Activated B cell treated with CpG ODN at 0.5 μM for 24 hours (primary cell): ENCODE results near the gene UBE2E2. TPM values are rescaled to one million over a fixed set of nuclear protein-coding genes. Genes with fewer than 3 reads are reported as not detected.

ENCODE experiments used
- ATAC-seq: fragments of 200-7000 bp; cut with Tn5 transposase; one replicate; pipeline ENCODE4 v1.10.0; 2021; ENCODE audit warnings: low read depth, mild to moderate bottlenecking, moderate library complexity
- CTCF ChIA-PET: fragments of 350-600 bp; sonication (Branson Sonifier 250); formaldehyde crosslinking; loops from one replicate; lab custom pipeline; 2021; ENCODE audit warnings: antibody characterized with exemption; lab: Charles Lee
- POLR2A ChIA-PET: fragments of 350-600 bp; sonication (Branson Sonifier 250); formaldehyde crosslinking; loops from one replicate; lab custom pipeline; 2021; ENCODE audit warnings: antibody characterized with exemption; lab: Charles Lee
- DNase-seq: peaks from one replicate; pipeline ENCODE4 v3.0.0; 2022
- H3K27ac Mint-ChIP-seq: one replicate; pipeline ENCODE4 v1.8.0; 2020; ENCODE audit warnings: mixed read lengths
- H3K27me3 Mint-ChIP-seq: one replicate; pipeline ENCODE4 v1.8.0; 2021; ENCODE audit warnings: mixed read lengths
- H3K36me3 Mint-ChIP-seq: one replicate; pipeline ENCODE4 v1.8.0; 2021; ENCODE audit warnings: low read depth, mixed read lengths
- H3K4me1 Mint-ChIP-seq: one replicate; pipeline ENCODE4 v1.8.0; 2021; ENCODE audit warnings: mixed read lengths
- H3K4me3 Mint-ChIP-seq: one replicate; pipeline ENCODE4 v1.8.0; 2020; ENCODE audit warnings: mild to moderate bottlenecking, mixed read lengths
- H3K9me3 Mint-ChIP-seq: one replicate; pipeline ENCODE4 v1.8.0; 2020; ENCODE audit warnings: mixed read lengths
- CTCF ChIP-seq: fragments of 200-600 bp; IDR thresholded peaks from one replicate; pipeline ENCODE4 v1.8.0; 2022; ENCODE audit warnings: antibody characterized with exemption, mild to moderate bottlenecking
- intact Hi-C: fragments of 100-400 bp; cut with micrococcal nuclease; formaldehyde crosslinking; loops from one replicate; pipeline ENCODE4 v1.15.1; 2024
- total RNA-seq: library from RNA; stranded (reverse); gene quantifications from 2 replicates; pipeline ENCODE4 v1.2.3, GENCODE V29; 2022

Gene UBE2E2
- total RNA-seq, 1 donor from 2014 or later: 48.5 TPM

- Mint-ChIP-seq H3K4me3 (no peak overlapping the region), H3K4me1 (peaks cover 55% of the 10 kb centered on the region), H3K27ac (no peak overlapping the region), H3K27me3 (no peaks in the 10 kb centered on the region), H3K36me3 (no peaks in the 10 kb centered on the region), H3K9me3 (no peaks in the 10 kb centered on the region)
- DNase-seq: no peak
- TF ChIP-seq CTCF: no peak
- intact Hi-C loops: no loop called here
- no peak for ATAC-seq
- CTCF ChIA-PET: no interaction called here
- POLR2A ChIA-PET: no interaction called here
These were observed 180.7 kb downstream of the UBE2E2 start for GRCh38 chr3:23383875-23384274.

- H3K4me1 Mint-ChIP-seq: peaks cover 59% of the 10 kb centered on the region
These were observed 182.2 kb downstream of the UBE2E2 start for GRCh38 chr3:23385327-23385726.

GRCh38 chr3:23387286-23387918 is 184.3 kb downstream of the UBE2E2 start:
- H3K36me3 Mint-ChIP-seq: no peaks in the 10 kb centered on the region
- peaks cover 60% of the 10 kb centered on the region for H3K4me1 Mint-ChIP-seq
- TF ChIP-seq CTCF: no peak
- intact Hi-C loops: no loop called here
- DNase-seq (no peak), ATAC-seq (no peak)
- CTCF ChIA-PET: no interaction called here
- H3K27me3 Mint-ChIP-seq: no peaks in the 10 kb centered on the region
- POLR2A ChIA-PET: no interaction called here
- H3K4me3 Mint-ChIP-seq: no peak overlapping the region
- H3K27ac Mint-ChIP-seq: no peak overlapping the region
- no peaks in the 10 kb centered on the region for H3K9me3 Mint-ChIP-seq

More at GRCh38 chr3:23385327-23385726, 182.2 kb downstream of the UBE2E2 start:
- Mint-ChIP-seq H3K27me3 (no peaks in the 10 kb centered on the region), H3K9me3 (no peaks in the 10 kb centered on the region), H3K36me3 (no peaks in the 10 kb centered on the region), H3K4me3 (no peak overlapping the region), H3K27ac (no peak overlapping the region)
- DNase-seq: no peak
- no peak for ATAC-seq
- no peak for TF ChIP-seq CTCF
- intact Hi-C loops: no loop called here
- ChIA-PET POLR2A (no interaction called here), CTCF (no interaction called here)

GRCh38 chr3:23389089-23389488 is 186.0 kb downstream of the UBE2E2 start:
- ChIA-PET POLR2A (interaction anchor here (0.6 kb wide), 1 partner anchor 200 kb away, joined by 4 read pairs; no protein-coding TSS in a partner anchor), CTCF (interaction anchor here (0.7 kb wide), 1 partner anchor 59 kb away, joined by 3 read pairs; no protein-coding TSS in a partner anchor)
- no peak overlapping the region for H3K4me3 Mint-ChIP-seq
- no peak overlapping the region for H3K27ac Mint-ChIP-seq
- H3K4me1 Mint-ChIP-seq: peaks cover 68% of the 10 kb centered on the region
- no peak for TF ChIP-seq CTCF
- H3K36me3 Mint-ChIP-seq: no peaks in the 10 kb centered on the region
- no peaks in the 10 kb centered on the region for H3K9me3 Mint-ChIP-seq
- H3K27me3 Mint-ChIP-seq: no peaks in the 10 kb centered on the region
- no peak for ATAC-seq
- intact Hi-C loops: no loop called here
- no peak for DNase-seq

- Mint-ChIP-seq H3K4me1 (peaks cover 73% of the 10 kb centered on the region), H3K27ac (peak overlapping the region; percentile 50), H3K27me3 (no peaks in the 10 kb centered on the region), H3K9me3 (no peaks in the 10 kb centered on the region), H3K36me3 (no peaks in the 10 kb centered on the region), H3K4me3 (peak overlapping the region; percentile 15)
- no peak for DNase-seq
- ATAC-seq: peak; percentile 49
- intact Hi-C loops: no loop called here
- ChIA-PET POLR2A (interaction anchor here (0.6 kb wide), 1 partner anchor 201 kb away, joined by 4 read pairs; no protein-coding TSS in a partner anchor), CTCF (interaction anchor here (0.7 kb wide), 1 partner anchor 60 kb away, joined by 3 read pairs; no protein-coding TSS in a partner anchor)
- no peak for TF ChIP-seq CTCF
These were observed 186.6 kb downstream of the UBE2E2 start for GRCh38 chr3:23389686-23390085.
